ENCODE measurements around the gene C6orf62.
"Not testable (repeated sequence)": the region's sequence is repeated elsewhere in the genome, so short reads cannot be mapped to it uniquely, and the experiment has no call there.

- not testable (repeated sequence) for TF ChIP-seq CTCF, POLR2A (IDR thresholded peaks at IDR 0.05)
Measured at GRCh38 chr6:24754378-24754777, 35.4 kb upstream of the C6orf62 start.
